HG02884 (cell line): ENCODE results near the gene SLC15A5.

Source experiments
- ATAC-seq: cut with Tn5 transposase; IDR thresholded peaks from one replicate; pipeline ENCODE4 v1.9.1; 2021; ENCODE audit warnings: mild to moderate bottlenecking, moderate library complexity; ENCODE audit not compliant: unreplicated experiment

SLC15A5 gene

GRCh38 chr12:16277585-16277984 is at the start of gene SLC15A5:
Gene SLC15A5 (minus strand): TSS chr12:16277685. CDS start chr12:16277685, 0 bp downstream.
- no peak for ATAC-seq

- no peak for ATAC-seq
Observed at GRCh38 chr12:16325426-16325825, 47.9 kb upstream of the SLC15A5 start.

GRCh38 chr12:16324772-16325171 is 47.3 kb upstream of the SLC15A5 start:
- ATAC-seq = no peak

GRCh38 chr12:16324272-16324671 is 46.8 kb upstream of the SLC15A5 start:
- ATAC-seq = no peak

GRCh38 chr12:16323638-16324037 is 46.2 kb upstream of the SLC15A5 start:
- ATAC-seq = no peak

- ATAC-seq = no peak
Observed at GRCh38 chr12:16323010-16323409, 45.5 kb upstream of the SLC15A5 start.

GRCh38 chr12:16310934-16311333 is 33.4 kb upstream of the SLC15A5 start:
- ATAC-seq = no peak

- ATAC-seq = no peak
Observed at GRCh38 chr12:16307856-16308475, 30.5 kb upstream of the SLC15A5 start.

- ATAC-seq = no peak
Observed at GRCh38 chr12:16303939-16304338, 26.5 kb upstream of the SLC15A5 start.

- no peak for ATAC-seq
Observed at GRCh38 chr12:16300736-16301135, 23.3 kb upstream of the SLC15A5 start.

- ATAC-seq = no peak
Observed at GRCh38 chr12:16300122-16300521, 22.6 kb upstream of the SLC15A5 start.

GRCh38 chr12:16299403-16299802 is 21.9 kb upstream of the SLC15A5 start:
- no peak for ATAC-seq

- ATAC-seq = no peak
Observed at GRCh38 chr12:16297521-16297920, 20.0 kb upstream of the SLC15A5 start.

- ATAC-seq = no peak
Observed at GRCh38 chr12:16294376-16294956, 17.0 kb upstream of the SLC15A5 start.

- ATAC-seq = no peak
Observed at GRCh38 chr12:16291032-16291431, 13.5 kb upstream of the SLC15A5 start.

- no peak for ATAC-seq
Observed at GRCh38 chr12:16285586-16285985, 8.1 kb upstream of the SLC15A5 start.

- ATAC-seq = no peak
Observed at GRCh38 chr12:16282978-16283377, 5.5 kb upstream of the SLC15A5 start.

- no peak for ATAC-seq
Observed at GRCh38 chr12:16282081-16282480, 4.6 kb upstream of the SLC15A5 start.

GRCh38 chr12:16281157-16281556 is 3.7 kb upstream of the SLC15A5 start:
- ATAC-seq = no peak

- no peak for ATAC-seq
Observed at GRCh38 chr12:16272222-16272621, 5.3 kb downstream of the SLC15A5 start.

GRCh38 chr12:16271062-16271461 is 6.4 kb downstream of the SLC15A5 start:
- no peak for ATAC-seq

GRCh38 chr12:16269946-16270345 is 7.5 kb downstream of the SLC15A5 start:
- no peak for ATAC-seq

GRCh38 chr12:16266085-16266484 is 11.4 kb downstream of the SLC15A5 start:
- ATAC-seq = no peak
